ENCODE measurements around the gene ADM2.
"Not testable (repeated sequence)": the region's sequence is repeated elsewhere in the genome, so short reads cannot be mapped to it uniquely, and the experiment has no call there.

Gene ADM2

DNA sequence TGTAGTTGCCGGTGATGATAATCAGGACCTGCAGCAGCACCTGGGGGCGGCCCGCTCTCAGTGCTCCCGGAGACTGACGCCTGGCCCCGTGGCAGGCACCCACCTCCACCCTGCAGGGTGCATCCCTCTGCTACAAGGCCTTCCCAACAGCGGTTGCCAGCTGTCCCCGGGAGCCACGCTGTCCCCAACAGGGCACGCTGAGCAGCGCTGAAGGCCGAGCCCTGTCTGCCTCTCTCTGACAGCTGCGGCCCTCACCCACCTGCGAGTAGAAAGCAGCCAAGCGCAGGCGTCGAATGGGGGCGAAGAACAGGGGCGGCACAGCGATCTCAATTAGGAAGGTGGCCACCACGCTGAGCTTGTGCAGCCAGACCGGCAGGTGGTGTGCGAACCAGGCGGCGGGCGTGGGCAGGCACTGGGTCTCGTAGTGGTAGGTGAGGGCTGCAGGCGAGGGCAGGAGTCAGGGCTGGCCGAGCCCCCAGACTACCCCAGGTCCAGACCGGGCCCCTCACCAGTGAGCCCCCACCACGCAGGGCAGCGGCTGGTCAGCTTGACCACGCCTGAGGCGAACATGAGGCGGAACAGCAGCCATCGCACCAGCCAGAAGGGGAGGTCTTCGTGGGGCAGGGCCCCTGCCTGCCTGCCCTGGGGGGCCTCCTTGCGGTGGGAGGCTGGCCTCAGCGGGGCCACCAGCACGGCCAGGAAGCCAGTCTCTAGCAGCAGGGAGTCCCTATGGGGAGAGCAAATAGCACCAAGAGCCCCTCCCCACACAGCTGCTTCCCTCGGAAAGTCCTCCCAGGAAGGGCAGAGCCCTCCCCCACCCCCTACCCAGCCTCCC is 24.6 kb downstream of the ADM2 start:
- no peak for DNase-seq (ENCODE audit: low read depth in 2 of 2)

DNA sequence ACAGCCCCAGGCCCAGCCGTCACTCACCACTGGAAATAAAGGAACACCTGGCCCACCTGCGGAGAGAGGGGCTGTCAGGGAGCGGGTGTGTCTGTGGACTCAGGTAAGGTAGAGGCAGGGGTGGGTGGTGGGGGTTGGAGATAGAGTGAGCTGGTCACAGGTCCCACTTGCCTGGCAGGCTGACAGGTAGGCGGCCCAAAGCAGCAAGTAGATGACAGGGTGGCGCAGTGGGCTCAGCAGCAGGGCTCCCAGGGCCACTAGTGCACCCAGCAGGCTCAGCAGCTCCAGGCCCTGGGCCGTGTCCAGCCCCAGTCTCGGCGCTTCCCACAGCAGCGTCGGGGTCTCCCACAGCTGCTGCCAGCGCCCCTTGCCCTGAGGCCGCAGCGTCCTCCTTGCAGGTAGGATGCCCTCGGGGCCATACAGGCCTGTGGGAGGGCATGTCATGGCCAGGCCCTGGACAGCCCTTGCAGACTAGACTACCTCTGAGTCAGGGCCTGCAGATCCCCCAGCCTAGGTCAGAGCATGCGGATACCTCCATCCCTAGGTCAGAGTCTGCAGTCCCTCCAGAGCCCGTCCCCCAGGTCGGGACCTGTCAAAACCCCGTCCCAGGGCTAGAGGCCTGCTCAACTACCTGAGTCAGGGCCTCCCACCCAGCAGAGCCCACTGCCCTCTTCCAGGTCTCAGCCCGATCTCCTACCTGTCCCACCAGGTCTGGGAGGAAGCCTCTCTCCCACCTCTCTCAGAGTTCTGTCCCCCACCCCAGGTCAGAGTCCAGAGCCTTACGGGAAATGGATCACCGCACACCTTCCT is 25.5 kb downstream of the ADM2 start:
- no peak for DNase-seq (ENCODE audit: low read depth in 2 of 2)

DNA sequence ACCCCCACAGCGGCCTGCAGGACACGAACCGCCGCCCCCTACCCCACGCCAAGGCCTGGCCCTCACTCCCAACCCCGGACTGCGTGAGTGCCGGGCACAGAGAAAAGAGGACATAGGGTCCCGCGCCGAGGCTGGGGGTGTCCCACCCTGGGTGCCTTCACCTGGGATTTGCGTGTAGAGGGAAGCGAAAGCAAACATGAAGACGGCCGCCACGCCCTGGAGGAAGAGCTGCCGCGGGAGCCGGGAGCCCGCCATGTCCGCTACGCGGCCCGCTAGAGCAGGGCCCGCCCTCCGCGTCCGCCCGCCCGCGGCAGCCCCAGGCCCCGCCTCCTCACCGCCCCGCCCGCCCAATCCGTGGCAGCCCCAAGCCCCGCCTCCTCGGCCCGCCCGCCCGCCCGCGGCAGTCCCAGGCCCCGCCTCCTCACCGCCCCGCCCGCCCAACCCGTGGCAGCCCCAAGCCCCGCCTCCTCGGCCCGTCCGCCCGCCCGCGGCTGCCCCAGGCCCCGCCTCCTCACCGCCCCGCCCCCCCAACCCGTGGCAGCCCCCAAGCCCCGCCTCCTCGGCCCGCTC is 26.2 kb downstream of the ADM2 start, which contains the start of gene LMF2:
TSS of gene LMF2 (minus strand) at position 282 of the 570 bp plus-strand sequence. CDS start at position 255, 27 bp downstream.
- DNase-seq (ENCODE audit: low read depth in 2 of 2): peak; percentile 88 to 92

DNA sequence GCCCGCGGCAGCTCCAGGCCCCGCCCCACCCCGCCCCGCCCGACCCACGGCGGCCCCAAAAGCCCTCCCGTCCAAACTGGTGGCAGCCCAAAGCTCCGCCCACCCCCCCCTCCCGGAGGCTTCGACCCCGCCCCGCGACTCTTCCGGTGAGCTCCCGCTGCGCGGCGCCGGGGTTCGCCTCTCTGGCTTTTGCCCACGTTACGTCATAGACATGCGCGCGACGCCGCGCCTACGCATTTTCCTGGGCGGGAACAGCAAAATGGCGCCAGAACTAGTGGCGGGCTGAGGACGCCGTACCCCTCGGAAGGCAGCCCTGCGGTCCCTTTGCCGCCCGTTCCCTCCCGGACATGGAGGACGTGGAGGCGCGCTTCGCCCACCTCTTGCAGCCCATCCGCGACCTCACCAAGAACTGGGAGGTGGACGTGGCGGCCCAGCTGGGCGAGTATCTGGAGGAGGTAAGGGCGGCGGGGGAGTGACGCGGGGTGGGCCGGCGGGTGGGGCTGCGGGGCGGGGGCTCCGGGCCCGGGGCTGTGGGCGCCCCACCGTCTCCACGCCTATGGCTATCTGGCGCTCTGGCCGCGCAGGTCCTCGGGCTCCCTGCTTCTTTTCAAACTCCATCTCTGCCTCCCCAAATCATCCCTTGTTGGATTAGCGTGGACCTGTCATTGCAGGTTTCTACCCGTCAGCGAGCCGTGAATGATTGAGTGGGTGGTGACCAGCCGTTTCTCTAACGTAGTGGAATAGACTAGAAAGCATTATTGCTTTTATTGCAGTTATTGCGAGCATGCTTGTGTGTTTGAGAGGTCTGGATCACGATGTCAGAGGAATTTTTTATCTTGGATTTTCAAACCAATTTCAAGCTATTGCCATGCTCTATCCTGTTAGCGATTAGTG is 26.9 kb downstream of the ADM2 start, which contains the start of gene NCAPH2:
TSS of gene NCAPH2 (plus strand) at position 234 of the 894 bp plus-strand sequence. CDS start at position 348, 114 bp downstream.
- peak; percentile 96 to 98 for DNase-seq (ENCODE audit: low read depth in 2 of 2)

DNA sequence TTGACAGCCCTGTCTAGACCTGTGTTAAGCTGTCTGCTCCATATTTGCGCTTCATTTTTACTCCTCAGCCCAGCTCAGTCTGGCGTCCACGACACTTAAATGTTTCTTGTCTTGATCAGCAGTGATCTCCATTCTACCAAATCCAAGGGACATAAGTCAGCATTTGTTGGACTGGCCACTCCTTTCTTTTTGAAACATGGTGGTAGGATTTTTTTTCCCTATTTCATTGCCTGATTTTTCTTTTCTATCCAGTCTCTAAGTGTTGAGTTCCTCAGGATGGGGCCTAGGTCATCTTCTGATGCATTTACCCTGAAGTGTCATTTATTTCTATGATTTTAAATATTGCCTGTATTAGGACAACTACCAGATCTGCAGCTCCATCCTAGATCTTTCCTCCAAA is 27.6 kb downstream of the ADM2 start:
- DNase-seq (ENCODE audit: low read depth in 2 of 2): no peak

DNA sequence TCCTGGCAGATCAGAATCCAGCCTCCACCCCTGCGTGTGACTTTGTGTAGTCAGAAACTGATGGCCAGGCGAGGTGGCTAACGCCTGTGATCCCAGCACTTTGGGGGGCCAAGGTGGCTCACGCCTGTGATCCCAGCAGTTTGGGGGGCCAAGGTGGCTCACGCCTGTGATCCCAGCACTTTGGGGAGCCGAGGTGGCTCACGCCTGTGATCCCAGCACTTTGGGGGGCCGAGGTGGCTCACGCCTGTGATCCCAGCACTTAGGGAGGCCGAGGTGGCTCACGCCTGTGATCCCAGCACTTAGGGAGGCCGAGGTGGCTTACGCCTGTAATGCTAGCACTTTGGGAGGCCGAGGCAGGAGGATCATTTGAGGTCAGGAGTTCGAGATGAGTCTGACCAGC is 31.8 kb downstream of the ADM2 start:
- no peak for DNase-seq (ENCODE audit: low read depth in 2 of 2)

DNA sequence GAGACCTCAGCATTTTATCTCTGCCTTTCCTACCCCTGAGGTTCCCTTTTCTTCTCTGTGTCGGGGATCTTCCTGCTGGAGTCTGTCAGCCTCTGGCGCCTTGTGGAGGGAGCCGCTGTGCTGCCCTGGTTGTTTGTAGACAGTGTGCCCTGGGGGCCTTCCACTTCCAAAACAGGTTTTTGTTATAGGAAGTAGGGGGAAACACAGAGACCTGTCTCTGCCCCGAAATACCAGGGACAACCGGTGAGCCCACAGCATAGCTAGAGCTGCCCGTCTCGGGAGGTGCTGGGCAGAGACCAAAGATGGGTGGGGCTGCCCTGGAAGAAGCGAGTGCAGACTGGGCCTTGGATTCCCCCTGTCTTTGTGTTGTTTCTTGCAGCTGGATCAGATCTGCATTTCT is 34.7 kb downstream of the ADM2 start:
- no peak for DNase-seq (ENCODE audit: low read depth in 2 of 2)

DNA sequence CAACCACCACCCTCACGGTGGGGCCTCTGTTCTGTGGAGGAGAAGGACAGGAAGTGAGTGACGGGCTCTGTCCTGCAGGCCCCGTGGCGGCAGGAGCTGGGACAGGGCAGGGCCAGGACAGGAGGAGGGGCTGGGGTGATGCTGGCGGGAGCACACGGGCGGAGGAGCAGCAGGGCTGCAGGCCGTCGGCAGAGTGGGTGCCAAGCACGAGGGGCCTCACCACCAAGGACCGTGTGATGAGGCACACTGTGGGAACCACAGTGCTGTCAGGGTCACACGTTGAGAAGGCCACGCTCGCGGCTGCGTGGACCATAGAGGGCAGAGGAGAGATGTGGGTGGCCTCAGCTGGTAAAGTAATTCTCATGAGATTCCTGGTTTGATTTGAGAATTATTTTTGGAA is 35.5 kb downstream of the ADM2 start:
- DNase-seq (ENCODE audit: low read depth in 2 of 2): no peak

DNA sequence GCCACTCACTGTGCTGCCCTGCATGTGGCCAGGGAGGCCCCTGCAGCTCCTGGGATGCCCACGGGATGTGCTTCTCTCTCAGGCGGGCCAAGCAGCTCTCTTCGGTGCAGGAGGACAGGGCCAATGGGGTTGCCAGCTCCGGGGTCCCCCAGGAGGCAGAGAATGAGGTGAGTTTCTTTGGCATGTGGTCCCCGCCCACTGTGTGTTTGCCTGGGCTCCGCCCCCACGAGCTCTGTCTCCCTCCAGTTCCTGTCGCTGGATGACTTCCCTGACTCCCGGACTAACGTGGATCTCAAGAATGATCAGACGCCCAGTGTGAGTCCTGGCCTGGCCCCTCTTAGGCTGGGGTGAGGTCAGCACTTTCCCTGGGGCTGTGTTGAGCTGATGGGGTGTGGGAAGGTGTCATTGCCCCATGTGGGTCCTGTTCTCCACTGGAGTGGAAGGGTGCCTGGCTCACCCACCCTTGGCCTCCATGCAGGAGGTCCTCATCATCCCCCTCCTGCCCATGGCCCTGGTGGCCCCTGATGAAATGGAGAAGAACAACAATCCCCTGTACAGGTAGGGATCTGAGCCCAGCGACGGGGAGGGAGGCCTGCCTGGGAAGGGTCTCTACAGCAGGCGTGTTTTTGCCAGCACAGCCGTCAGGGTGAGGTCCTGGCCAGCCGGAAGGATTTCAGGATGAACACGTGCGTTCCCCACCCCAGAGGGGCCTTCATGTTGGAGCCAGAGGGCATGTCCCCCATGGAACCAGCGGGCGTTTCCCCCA is 36.3 kb downstream of the ADM2 start:
- no peak for DNase-seq (ENCODE audit: low read depth in 2 of 2)

DNA sequence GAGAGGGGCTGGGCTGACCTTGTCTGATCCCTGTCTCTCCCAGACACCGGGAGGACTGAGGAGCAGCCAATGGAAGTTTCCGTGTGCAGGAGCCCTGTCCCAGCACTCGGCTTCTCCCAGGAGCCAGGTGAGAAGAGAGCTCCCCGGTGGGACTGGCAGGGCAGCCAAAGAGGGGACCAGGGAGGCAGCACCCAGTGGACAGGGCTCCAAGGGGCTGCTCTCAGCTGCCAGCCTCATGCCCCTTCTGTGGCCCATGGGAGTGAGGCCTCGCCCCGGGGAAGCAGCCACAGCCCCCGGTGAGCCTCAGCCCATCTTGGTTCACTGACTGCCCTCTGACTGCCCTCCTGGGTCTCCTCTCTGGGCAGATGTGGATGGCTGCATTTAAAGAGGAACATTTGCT is 37.3 kb downstream of the ADM2 start:
- no peak for DNase-seq (ENCODE audit: low read depth in 2 of 2)

DNA sequence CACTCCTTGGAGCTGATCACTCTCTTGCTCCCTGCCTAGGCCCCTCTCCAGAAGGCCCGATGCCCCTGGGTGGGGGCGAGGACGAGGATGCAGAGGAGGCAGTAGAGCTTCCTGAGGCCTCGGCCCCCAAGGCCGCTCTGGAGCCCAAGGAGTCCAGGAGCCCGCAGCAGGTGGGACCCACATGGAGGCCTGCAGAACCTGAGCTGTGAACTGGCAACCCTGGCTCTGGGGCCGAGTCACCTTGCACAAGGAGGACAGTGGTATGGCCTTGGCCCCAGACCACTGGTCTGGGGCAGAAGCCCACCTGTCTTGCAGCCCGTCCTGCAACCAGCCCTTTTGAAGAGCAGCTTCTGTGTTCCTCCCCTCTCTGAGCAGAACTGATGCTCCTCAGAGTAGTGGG is 37.8 kb downstream of the ADM2 start:
- DNase-seq (ENCODE audit: low read depth in 2 of 2): no peak

DNA sequence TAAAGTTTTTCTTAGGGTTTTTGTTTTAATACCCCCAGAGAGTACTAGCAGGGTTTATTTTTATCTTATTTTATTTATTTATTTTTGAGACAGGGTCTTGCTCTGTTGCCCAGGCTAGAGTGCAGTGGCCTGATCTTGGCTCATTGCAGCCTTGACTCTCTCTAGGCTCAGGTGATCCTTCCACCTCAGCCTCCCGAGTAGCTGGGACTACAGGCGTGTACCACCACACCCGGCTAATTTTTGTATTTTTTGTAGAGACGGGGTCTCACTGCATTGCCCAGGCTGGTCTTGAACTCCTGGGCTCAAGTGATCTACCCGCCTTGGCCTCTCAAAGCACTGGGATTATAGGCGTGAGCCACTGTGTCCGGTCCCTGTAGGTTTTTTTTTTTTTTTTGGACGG is 38.8 kb downstream of the ADM2 start:
- DNase-seq (ENCODE audit: low read depth in 2 of 2): not testable (repeated sequence)

DNA sequence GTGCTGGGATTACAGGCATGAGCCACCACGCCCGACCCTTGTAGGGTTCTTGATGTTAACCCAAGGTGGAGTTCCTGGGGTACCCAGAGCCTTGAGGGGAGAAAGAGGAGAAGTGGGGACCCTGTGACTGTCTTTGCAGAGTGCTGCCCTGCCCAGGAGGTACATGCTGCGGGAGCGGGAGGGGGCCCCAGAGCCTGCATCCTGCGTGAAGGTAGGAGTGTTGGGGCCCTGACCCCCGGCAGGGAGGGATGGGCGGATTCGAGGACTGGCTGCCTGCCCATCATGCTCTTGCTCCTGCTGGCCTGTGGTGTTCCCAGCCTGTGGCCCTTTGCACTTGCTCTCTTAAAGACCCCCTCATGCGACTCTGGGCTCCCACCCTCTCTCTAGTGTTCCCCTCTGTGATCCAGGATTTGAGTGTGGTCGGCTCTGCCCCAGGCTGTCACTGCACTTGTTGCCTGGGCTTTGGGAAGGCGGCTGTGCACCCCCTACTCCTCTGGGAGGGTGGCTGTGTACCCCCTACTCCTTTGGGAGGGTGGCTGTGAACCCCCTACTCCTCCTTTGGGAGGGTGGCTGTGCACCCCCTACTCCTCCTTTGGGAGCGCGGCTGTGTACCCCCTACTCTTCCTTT is 39.6 kb downstream of the ADM2 start:
- DNase-seq (ENCODE audit: low read depth in 2 of 2): no peak

DNA sequence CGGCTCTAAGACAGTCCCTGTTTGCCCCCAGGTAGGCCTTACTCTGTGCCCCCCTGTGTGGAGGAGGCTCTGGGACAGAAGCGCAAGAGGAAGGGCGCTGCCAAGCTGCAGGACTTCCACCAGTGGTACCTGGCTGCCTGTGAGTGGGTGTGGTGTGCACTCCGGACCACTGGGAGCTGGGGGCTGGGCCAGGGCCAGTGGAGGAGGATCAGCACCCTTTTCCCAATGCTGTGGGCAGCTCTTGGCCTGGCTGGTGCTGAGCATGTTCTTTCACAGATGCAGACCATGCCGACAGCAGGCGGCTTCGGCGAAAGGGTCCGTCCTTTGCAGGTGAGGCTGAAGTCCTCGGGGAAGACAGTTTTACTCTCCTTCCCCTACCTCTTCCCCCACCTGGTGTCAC is 40.4 kb downstream of the ADM2 start:
- no peak for DNase-seq (ENCODE audit: low read depth in 2 of 2)

DNA sequence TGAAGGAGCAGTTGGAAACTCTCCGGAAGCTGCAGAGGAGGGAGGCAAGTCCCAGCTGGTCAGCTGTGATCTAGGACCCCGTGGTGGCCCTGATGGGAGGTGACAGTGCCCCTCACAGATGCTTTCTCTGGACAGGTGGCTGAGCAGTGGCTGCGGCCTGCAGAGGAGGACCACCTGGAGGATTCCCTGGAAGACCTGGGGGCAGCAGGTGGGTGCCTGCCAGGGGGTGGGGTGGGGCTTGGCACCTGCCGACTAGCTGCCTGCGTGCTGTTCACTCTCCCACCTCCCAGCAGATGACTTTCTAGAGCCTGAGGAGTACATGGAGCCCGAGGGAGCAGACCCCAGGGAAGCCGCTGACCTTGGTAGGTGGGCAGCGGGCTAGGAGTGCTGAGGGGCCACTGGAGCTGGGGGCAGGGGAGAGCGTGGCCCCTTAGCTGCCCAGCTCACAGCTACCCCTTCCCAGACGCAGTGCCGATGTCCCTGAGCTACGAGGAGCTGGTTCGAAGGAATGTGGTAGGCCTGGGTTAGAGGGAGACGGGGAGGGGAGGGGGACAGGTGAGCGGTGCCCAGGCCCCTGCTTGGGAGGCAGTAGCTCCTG is 41.0 kb downstream of the ADM2 start:
- DNase-seq (ENCODE audit: low read depth in 2 of 2): no peak

DNA sequence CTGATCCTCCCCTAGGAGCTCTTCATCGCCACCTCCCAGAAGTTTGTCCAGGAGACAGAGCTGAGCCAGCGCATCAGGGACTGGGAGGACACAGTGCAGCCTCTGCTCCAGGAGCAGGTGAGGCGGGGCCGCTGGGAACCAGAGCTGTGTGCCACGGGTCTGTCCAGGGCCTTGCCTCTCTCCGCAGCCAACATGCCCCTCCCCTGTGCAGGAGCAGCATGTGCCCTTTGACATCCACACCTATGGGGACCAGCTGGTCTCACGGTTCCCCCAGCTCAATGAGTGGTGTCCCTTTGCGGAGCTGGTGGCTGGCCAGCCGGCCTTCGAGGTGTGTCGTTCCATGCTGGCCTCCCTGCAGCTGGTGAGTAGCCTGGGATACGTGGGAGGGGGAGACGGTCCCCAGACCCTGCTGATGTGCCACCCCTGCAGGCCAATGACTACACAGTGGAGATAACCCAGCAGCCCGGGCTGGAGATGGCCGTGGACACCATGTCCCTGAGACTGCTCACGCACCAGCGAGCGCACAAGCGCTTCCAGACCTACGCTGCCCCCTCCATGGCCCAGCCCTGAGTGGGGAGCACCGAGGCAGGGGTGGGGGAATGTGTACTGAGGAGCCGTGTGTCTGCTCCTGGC is 41.6 kb downstream of the ADM2 start:
- no peak for DNase-seq (ENCODE audit: low read depth in 2 of 2)

DNA sequence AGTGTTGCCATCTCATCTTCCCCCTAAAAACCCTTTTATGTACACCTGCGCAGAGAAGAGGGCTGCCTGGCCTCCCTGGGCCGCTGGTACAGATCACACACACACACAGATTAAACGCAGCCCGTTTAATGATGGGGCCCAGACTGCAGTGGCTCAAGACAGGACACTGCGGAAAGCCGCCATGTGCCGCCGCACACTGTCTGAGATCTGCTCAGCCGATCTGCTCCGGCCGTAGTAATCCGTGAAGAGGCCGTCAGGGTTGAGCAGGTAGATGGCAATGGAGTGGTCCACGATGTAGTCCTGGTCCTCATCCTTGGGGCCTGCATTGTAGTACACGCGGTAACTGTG is 42.1 kb downstream of the ADM2 start:
- DNase-seq (ENCODE audit: low read depth in 2 of 2): no peak

DNA sequence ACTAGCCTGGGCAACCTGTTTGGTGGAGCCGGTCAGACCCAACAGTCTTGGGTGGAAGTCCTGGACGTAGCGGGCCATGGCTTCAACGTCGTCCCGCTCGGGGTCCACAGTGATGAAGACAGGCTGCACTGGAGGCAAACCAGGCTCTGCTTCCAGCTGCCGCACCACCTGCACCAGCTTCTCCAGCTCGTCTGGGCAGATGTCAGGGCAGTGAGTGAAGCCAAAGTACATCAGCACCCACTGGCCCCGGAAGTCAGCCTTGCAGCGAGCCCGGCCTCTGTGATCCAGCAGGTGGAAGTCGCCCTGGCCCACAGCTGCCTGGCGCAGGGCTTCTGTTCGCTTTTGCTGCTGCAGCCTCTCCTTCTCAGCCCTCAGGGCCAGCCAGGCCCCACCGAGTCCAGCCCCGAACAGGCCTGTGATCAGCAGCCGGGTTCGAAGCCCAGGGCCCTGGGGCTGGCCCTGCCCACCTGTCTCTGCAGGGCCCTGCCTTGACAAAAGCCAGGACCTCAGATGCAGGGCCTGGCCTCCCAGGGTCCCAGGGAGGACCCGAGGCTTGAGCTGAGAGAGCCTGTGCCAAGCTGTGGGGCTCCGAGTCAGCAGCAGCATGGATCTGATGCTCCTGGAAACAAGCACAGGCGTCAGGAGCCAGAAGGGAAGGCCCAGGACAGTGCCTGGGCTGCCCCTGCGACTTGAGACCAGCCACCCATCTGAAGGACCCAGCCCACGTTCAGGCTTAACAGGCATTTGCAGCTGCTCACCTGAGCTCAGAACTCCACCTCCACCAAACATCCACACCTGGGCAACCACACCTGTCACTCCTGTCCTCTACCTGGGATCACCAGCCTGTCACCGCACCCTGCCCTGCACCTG is 42.7 kb downstream of the ADM2 start:
- no peak for DNase-seq (ENCODE audit: low read depth in 2 of 2)
